ENCODE data around the gene CDKN2D.
A peak's percentile ranks its signal among the peaks of the same experiment; 100 is the strongest.
"Not testable (repeated sequence)": the region's sequence is repeated elsewhere in the genome, so short reads cannot be mapped to it uniquely, and the experiment has no call there.

The CDKN2D gene

DNA sequence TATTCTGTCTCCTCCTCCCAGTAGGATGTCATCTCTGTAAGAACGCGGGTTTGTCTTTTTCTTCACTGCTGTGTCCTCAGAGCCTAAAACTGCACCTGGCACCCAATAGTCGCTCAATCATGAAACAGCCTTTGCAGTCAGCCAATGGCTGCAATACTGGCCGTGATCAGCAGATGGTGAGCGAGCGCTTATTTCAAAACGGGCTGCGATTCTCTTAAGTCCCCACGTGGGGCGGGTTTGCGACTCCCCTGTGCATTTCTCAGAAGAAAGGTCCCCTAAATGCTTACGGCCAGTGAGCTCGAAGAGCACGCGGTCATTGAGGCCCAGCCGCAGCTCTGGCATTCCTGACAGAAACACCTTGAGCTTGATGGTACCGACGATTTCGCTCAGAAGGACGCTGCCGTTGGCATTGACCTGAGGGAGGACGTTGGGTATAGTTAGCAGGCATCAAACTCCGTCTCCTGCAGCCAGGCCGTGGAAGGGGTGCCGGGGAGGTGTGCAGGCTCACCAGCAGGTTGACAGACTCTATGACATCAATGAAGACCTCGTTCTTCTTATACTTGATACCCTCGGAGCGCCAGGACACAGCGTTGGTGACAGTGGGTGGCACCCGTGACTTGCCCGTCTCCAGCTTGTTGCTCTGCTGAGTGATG, 12.3 kb upstream of the CDKN2D start:
- peak; percentile 87 for DNase-seq (ENCODE audit: low read depth)

DNA sequence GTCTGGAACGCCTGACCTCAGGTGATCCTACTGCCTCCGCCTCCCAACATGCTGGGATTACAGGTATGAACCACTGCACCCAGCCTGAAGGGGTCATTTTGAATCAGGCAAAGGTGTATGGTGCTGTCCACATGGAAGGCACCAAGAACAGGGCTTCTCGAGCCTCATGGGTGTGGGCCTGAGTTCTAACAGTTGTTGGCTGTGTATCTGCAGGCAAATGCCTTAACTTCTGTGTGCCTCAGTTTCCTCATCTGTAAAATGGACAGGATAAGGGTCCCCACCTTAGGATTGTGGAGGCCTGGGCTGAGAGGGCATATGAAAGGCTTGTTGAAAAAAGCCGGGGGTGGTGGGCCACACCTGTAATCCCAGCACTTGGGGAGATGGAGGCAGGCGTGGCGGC, 9.2 kb upstream of the CDKN2D start:
- no peak for DNase-seq (ENCODE audit: low read depth)

DNA sequence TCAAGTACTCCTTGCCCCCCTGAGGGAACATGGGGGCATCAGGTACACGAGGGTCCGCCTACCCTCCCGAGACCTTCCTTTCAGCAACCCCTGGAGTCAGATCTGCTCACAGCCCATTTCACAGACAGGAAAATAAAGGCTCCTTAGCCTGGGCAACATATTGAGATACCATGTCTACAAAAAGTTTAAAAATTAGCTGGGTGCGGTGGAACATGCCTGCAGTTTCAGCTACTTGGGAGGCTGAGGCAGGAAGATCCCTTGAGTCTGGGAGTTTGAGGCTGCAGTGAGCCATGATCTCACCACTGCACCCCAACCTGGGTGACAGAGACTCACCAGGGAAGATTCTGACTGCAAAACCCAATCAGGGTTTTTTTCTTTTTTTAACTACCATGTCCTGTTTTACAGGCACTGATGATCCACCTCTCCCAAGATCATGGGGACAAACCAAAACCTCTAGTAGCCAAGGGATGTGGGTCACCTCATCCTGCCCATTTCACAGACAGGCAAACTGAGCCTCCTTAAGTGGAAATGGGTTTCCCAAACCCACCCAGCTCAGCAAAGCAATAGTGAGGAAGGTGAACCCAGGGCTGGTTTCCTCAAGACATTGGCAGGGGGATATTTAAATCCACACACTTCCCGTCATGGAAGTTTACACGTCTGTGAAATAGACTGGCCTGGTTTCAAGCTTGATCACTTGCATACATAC, 6.4 kb upstream of the CDKN2D start:
- DNase-seq (ENCODE audit: low read depth), result no peak

DNA sequence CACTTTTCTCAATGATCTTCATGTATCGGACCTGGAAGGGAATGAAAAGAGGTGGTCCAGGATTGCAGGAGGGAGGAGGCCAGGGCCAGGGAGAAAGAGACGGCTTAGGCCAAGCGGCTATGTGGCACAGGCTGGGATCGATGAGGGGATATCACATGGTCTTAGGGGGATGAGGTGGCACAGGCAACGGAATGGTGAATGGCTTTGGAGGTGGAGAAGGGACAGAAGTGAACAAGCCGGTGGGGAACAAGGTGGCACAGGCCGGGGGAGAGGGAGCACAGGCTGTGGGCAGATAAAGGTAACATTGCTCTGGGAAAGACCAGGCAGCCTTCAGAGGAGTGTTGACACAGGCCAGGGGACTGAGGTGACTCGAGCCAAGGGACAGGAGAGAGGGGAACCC, 5.7 kb upstream of the CDKN2D start:
- DNase-seq (ENCODE audit: low read depth), result no peak

DNA sequence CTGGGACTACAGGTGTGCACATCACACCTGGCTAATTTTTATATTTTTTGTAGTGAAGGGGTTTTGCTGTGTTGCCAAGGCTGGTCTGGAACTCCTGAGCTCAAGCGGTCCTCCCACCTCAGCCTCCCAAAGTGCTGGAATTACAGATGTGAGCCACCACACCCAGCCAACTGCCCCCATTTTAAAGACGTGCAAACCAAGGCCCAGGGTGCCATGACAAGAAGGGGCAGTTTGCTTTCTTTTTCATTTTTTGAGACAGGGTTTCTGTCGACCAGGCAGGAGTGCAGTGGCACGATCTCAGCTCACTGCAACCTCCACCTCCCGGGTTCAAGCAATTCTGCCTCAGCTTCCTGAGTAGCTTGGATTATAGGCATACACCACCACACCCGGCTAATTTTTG, 5.0 kb upstream of the CDKN2D start:
- DNase-seq (ENCODE audit: low read depth), result not testable (repeated sequence)

DNA sequence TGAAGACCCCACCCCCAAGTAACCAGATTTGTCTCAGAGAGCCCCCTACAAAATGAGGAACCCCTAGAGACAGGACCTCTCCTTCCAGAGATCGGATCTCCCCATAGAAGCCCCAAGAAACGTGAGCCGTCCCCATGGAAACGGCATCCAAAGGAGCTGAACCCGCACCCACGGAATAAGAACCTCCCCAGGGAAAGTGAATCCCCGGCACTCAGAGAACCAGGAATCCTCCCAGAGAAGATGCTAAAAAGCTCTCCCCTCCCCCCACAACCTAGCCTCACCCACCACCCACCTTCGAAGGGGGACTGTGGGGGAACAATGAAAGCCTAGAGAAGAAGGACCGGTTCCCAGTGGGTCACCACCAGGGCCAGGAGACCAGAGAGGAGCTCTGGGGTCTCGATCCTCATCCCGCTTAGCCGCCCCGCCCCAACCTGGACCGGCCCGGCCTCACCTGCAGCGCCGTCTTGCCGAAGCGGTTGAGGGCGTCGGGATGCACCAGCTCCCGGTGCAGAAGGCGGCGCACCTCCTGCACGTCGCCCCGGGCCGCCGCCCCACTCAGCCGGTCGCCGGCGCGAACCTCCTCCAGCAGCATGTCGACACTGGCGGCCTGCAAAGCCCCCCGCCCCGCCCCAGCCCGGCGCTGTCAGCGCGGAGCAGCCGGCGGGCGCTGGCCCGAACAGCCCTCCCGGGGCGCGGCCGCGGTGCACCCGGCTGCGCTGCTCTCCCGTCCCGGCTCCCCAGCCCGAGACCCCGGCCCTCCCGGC, 535 bp downstream of the CDKN2D start:
- no peak for DNase-seq (ENCODE audit: low read depth)

DNA sequence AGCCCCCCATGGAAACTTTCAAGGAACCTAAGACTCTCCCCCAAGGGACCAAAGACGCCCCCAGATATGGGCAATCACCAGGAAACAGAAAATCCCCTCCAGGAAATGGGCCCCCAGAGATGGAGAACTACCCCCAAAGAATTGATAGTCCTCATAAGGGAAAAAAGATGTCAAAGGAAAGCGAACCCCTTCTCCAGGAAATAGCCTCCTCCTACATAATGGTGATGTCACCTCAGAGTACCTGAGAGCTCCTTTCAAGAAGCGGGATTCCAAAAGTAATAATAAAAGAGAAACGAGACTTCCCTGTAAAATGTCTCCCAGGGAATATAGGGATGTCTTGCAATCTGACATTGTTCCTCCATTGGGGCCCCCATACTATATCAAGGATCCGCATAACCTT, 1.1 kb downstream of the CDKN2D start:
- no peak for DNase-seq (ENCODE audit: low read depth)

DNA sequence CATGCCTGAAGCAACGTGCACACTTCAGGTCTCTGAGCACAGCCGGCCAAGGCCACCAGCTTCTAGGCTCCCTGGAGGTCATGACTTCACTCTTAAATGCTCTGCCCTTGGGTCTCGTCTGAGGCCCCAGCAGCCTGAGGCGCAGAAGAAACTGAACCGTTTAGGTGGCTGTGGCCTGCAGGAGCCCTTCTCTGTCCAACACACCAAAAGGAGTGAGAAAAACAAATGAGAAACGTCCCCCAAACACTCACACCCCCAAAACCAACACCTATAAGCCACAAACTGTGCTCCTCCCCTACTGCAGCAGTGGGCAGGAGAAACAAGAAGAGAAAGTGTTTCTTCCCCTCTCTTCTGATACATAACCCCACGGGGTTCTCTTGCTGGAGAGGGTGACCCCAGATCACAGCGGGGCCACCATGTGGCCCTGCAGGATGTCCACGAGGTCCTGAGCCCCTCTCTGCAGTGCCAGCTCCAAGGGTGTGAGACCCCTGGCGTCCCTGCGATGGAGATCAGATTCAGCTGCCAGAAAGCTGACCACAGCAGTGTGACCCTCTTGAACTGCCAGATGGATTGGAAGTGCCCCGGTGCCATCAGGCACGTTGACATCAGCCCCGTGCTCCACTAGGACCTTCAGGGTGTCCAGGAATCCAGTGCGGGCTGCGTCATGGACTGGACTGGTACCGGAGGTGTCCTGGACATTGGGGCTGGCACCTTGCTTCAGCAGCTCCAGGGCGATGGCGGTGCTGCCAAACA, 1.9 kb downstream of the CDKN2D start:
- DNase-seq (ENCODE audit: low read depth), result no peak

DNA sequence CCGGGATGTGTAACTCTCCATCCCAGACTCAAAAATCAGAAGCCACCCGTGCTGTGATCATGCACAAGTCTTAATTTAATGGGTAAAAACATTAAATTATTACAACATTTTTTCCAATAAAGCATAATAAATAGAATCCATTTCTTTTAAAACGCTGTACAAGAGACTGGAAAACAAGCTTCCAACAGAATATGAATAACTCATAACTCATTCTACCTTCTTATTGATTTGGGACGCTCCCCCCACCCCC, 2.4 kb downstream of the CDKN2D start:
- no peak for DNase-seq (ENCODE audit: low read depth)

DNA sequence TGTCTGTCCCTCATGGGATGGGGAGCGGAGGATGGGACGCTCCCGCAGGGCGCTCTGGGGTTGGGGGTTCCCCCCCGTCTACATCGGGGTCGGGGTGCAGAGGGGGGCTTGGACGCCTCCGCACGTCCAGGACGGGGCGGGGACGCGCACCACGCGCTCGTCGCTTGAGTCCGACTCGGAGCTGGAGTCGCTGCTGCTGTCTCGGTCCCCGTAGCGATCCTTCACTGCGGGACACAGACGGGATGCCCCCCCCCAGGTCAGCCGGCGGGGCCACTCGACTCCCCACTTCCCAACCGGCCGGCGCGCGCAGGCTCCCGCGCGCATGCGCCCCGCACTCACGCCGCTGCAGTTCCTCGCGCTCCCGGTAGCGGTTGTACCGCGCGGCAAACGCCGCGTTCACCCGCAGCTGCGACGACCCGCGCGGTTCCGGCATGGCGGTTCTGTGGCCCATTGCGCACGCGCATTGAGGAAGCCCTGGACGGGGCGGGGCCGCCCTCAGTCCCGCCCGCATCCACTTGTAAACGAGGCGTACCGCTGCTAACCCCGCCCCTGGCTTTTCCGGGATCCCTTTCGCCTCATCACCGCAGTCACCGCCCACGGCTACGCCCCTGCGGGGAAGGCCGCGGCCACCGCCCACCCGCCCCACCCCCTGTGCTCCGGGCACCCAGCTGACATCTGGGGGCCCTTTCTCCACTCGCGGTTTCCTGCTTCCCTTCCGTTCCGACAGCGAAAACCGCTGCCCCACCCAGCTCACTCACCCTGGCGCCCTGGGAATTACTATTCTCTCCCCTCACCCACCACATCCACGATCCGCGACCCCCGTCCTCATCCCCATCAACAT, 3.0 kb downstream of the CDKN2D start, which contains the start of gene KRI1:
Gene KRI1 (minus strand): TSS at position 444 of the 841 bp plus-strand sequence. CDS start 11 bp downstream, at position 433.
- DNase-seq (ENCODE audit: low read depth), result peak; percentile 97

DNA sequence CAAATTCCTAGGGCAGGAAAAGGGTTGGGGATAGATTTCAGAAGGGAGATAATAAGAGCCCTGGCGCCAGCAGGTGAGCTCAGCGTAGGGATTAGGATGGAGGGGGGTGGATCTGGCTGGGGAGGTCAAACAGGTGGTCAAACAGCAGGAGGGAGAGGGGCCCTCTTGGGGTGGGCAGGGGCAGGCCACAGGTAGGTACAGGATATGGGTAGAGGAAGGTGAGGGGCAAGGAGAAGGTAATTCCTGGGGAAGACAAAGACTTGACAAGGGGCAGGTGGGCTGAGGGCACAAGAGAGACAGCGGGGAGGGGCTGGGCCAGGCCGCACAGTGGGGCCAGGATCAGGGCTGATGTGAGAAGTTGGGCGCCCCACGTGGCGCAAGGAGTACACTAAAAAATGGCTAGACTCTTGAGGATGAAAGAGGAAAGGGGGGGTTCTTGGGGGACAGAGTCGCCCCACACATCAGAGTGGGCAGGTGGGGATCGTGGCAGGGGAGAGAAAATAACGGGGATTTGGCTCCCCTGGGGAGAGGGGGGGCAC, 3.7 kb downstream of the CDKN2D start:
- DNase-seq (ENCODE audit: low read depth), result no peak

DNA sequence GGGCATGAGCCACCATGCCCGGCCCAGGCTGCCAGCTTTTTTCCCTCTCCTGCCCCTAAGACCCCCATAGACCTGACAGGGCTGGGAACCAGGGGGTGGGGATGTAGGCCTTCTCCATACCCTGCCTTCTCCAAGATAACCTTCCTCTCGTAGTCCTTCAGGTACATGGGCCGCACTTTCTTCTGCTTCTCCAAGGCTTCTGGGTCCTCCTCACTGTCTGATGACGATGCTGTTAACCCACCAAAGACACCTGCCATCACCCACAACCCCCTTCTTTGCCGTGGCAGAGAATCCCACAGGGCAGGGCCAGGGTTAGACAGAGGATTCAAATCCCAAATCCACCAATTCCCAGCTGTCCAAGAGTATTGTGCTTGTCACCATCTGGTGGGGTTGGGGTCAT, 6.2 kb downstream of the CDKN2D start:
- no peak for DNase-seq (ENCODE audit: low read depth)

DNA sequence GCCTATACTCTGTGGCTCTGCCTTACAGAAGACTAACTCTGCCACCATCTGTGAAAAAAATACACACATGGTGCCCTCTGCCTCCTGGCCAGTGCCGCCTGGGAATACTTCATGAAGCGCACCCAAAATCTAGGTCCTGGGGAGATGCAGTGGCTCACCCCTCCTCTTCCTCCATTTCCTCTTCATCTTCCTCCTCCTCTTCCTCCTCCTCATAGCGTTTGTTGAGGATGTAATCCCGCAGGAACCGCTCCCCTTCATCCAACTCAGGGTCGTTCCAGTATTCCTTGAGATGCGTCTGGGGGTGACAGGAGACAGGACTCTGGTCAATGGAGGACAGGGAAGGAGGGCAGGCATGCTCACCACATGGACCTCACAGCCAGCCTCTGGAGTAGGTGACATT, 8.6 kb downstream of the CDKN2D start:
- no peak for DNase-seq (ENCODE audit: low read depth)

DNA sequence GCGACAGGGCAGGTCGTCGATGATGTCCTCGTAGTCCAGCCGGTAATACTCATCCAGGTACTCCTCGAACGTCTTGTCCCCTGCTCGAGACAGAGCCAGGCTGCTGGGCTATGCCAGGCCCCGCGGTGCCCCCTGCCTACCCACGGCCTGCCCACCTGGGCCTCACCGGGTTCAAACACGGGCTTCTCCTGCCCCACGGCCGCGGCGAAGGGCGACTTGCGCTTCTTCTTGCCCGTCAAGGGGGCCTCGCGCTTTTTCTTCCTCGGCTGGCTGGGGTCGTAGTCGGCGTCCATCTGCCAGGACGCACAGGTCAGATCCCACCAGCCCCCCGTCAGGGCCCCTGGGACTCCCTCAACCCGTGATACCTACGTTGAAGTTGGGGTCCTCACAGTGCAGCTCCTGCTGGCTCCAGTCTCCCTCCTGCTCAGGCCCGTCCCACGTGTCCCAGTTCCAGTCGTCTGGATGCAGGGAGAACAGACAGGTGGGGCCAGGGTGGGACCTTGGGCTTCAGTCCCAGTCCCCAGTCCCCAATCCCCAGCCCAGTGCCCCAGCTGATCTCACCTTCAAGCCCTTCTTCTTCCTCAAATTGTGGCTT, 11.1 kb downstream of the CDKN2D start:
- no peak for DNase-seq (ENCODE audit: low read depth)

DNA sequence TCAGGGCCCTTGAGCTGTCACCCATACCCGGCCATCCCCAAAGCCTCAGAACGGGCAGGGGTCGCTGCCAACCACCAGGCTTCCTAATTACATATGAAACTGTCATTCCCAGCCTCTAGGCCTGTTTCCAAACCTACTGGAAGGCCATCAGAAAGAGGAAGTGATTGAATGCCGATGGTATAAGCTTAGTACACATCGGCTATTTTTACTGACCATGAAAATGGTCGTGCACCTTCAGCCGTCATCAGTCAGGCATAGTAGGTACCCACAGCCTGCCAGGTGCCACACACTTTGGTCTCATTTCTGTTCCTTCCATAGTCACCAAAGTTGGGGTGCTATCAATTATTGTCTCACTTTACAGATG, 13.2 kb downstream of the CDKN2D start:
- DNase-seq (ENCODE audit: low read depth), result no peak

DNA sequence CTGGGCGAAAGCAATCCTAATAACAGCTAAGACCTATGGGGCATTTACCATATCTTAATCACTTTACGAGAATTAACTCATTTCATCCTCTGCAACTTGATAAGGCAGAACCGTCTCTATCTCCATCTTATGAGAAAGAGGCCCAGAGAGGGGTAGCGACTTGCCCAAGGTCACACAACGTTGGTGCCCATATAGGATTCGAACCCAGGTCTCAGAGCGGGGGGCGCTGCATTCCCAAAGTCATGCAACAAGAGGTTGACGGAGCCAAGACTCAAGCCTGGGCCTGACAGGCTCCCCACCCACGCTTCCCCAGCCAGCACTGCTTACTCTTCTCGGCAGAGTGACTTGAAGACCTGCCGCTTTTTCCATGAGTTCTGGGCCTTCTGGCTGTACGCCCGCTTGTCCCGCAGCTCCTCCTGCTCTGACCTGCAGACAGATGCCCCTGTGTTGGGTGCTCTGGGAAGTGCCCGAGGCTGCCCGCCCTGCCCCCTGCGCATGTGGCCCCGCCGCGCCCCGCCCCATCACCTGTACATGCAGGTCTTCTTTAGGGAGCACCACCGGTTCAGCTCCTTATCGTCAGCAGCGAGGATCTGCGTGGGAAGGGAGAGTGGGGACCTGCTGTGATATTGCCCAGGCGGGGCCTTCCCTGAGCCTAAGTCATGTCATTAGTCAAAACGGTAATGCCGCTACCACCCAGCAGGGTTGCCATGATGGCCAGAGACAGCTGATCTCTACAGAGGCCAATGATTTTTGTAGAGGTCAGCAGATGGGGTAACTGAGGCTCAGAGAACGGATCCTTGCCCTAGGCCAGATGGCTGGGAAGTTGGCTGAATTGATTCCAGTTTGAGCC, 13.8 kb downstream of the CDKN2D start:
- no peak for DNase-seq (ENCODE audit: low read depth)

DNA sequence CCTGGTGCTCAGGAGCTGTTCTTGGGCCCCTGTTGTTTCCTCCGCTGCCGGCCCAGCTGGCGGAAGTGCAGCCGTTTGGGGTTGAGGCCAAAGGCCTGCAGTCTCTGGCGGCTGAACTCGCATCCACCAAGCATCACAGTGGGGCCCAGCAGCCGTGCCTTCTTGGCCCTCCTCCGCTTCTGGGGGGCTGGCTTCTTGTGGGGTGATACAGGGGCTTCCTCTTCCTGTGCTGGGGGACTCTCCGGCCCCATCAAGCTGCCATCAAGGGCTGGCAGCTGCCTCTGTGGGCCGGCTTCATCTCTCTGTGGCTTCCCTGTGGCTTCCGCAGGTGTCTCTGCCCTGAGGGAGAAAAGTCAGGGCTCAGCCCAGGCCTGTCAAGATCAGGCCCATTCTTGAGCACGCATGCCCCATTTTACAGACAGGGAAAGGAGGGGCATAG, 14.8 kb downstream of the CDKN2D start:
- no peak for DNase-seq (ENCODE audit: low read depth)

DNA sequence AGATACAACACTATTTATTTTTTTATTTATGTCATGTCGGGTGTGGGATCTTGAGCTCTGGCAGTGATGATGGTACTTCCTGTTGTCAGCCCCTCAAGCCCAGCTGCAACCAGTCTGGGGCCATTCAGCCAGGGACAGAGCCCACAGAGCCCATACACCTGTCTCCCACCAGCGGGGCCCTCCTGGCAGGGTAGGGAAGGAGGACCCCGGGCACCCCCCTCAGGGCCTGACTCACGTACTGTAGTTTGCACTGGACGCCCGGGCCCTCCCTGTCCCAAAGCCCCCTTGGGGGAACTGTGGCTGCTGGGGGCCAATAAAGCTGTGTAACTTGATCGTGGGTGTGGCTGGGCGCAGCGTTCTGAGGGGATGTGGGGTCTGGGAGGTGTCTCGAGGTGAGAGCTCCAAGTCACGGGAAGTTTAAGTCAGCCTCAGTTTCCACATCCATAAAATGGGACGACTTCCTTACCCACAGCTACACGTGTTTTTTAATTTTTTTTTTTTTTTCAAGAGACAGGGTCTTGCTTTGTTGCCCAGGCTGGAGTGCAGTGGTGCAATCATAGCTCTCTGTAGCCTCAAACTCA, 15.6 kb downstream of the CDKN2D start:
- DNase-seq (ENCODE audit: low read depth), result no peak

DNA sequence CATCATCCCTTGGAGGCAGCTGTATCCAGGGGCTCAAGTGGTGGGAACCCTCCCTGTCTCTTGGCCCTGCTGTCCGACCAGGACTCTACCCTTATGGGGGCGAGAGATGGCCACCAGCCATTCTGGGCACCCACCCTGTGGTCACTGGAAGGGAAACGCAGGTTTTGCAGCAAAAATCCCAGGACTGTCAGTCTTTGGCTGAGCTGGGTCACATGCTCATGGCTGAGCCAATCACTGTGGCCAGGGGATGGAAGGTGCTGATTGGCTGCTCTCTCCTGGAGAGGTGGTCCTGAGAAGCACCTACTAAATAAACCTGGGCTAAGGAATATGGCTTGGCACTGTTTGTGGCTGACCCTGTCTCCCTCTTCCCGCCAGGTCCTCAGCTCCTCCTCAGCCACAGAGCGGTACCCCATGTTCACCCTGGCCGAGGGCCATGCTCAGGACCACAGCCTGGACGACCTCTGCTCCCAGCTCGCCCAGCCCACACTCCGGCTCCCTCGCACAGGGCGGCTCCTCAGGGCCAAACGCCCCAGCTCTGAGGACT, 16.2 kb downstream of the CDKN2D start:
- DNase-seq (ENCODE audit: low read depth), result no peak

All from fibroblast of gingiva (primary cell).